SK-N-SH treated with all-trans-retinoic acid at 6 μM for 48 hours (cell line): ENCODE results near the gene FDCSP.
"Not testable (repeated sequence)": the region's sequence is repeated elsewhere in the genome, so short reads cannot be mapped to it uniquely, and the experiment has no call there.

Experiments
- ARNTL ChIP-seq: fragments of 450-650 bp; formaldehyde crosslinking; IDR thresholded peaks from 2 replicates; pipeline ENCODE4 v1.5.0; 2020; ENCODE audit warnings: low read depth, mild to moderate bottlenecking, moderate library complexity, borderline replicate concordance
- CSDC2 ChIP-seq: fragments of 250-450 bp; sonication (Bioruptor Pico); IDR thresholded peaks from 2 replicates; pipeline ENCODE4 v1.5.0; 2020; ENCODE audit warnings: mild to moderate bottlenecking, moderate library complexity
- GLIS3 ChIP-seq: fragments of 250-450 bp; sonication (Bioruptor Pico); IDR thresholded peaks from 2 replicates; pipeline ENCODE4 v1.5.0; 2020; ENCODE audit warnings: mild to moderate bottlenecking, moderate library complexity
- OSR1 ChIP-seq: fragments of 250-450 bp; sonication (Bioruptor Pico); IDR thresholded peaks from 2 replicates; pipeline ENCODE4 v1.8.0; 2022; ENCODE audit warnings: moderate library complexity, mild to moderate bottlenecking, inconsistent platforms
- PATZ1 ChIP-seq: fragments of 250-450 bp; sonication (Bioruptor Pico); IDR thresholded peaks from 2 replicates; pipeline ENCODE4 v1.8.0; 2020; ENCODE audit warnings: mild to moderate bottlenecking, moderate library complexity, borderline replicate concordance
- PPARA ChIP-seq: fragments of 250-450 bp; sonication (Bioruptor Pico); IDR thresholded peaks from 2 replicates; pipeline ENCODE4 v1.5.0; 2020; ENCODE audit warnings: mild to moderate bottlenecking, borderline replicate concordance
- RARB ChIP-seq: fragments of 250-450 bp; sonication (Bioruptor Pico); IDR thresholded peaks from 2 replicates; pipeline ENCODE4 v1.8.0; 2021; ENCODE audit warnings: mild to moderate bottlenecking, moderate library complexity
- SNAI2 ChIP-seq: fragments of 250-450 bp; sonication (Bioruptor Pico); IDR thresholded peaks from 2 replicates; pipeline ENCODE4 v1.5.0; 2020; ENCODE audit warnings: mild to moderate bottlenecking, moderate library complexity
- TOX ChIP-seq: fragments of 250-450 bp; sonication (Bioruptor Pico); IDR thresholded peaks from 2 replicates; pipeline ENCODE4 v1.8.0; 2021; ENCODE audit warnings: mild to moderate bottlenecking, moderate library complexity, borderline replicate concordance
- ZC3H10 ChIP-seq: fragments of 250-450 bp; sonication (Bioruptor Pico); IDR thresholded peaks from 2 replicates; pipeline ENCODE4 v1.5.1; 2021; ENCODE audit warnings: mild to moderate bottlenecking, moderate library complexity
- ZFP30 ChIP-seq: fragments of 450-650 bp; formaldehyde crosslinking; IDR thresholded peaks from 2 replicates; pipeline ENCODE4 v1.5.0; 2022; ENCODE audit warnings: mild to moderate bottlenecking, moderate library complexity
- ZNF8 ChIP-seq: fragments of 450-650 bp; formaldehyde crosslinking; IDR thresholded peaks from 2 replicates; pipeline ENCODE4 v1.5.0; 2020; ENCODE audit warnings: mild to moderate bottlenecking, moderate library complexity

- not testable (repeated sequence) for TF ChIP-seq CSDC2 (CRISPR knock-in tag); TOX; PATZ1 (CRISPR knock-in tag); PPARA; OSR1 (CRISPR knock-in tag); ZNF8 (CRISPR knock-in tag); ARNTL (CRISPR knock-in tag); ZC3H10 (CRISPR knock-in tag); GLIS3 (CRISPR knock-in tag); RARB; ZFP30 (CRISPR knock-in tag); SNAI2
These were observed 16.4 kb downstream of the FDCSP start, which contains the start of gene CSN3 for GRCh38 chr4:70242297-70242696.
